NCI-H774 (cell line): ENCODE measurements around the gene MAGI3.
"Not testable (repeated sequence)": the region's sequence is repeated elsewhere in the genome, so short reads cannot be mapped to it uniquely, and the experiment has no call there.

ENCODE experiments used
- DNase-seq: peaks from one replicate; lab custom pipeline; 2025; lab: John Stamatoyannopoulos, UW

Gene MAGI3

DNA sequence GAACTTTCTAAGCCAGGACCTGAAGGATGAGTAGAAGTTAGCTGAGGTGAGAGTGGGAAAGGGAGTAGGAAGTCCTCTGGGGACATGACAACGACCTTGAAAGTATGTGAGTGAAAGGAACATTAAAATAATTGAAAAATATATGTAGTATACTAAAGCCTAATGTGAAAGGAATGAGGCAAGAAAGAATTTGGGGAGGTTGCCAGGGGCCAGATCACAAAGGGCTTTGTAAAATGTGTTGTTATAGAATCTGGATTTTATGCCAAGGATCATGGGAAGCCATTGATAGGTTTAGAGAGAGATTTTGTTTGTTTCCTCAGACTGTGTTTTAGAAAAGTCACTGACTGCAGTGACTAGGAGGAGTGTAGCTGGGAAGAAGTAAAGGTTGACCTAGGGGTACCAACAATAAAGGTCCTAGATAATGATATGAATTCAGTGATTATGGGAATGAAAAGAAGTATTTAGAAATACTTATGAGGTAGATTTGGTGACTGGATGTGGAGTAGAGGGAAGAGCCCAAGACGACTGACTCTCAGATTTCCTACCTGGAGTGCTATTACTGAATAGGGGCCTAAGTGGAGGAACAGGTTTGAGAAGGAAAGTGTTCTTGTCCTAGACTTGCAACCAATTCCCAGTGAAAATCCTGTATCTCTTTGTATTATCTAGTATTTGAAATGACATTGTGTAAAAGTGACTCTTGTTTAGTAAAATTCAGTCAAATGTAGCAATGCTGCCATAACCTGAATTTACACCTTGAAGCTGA lies 189.1 kb downstream of the MAGI3 start:
- no peak for DNase-seq

DNA sequence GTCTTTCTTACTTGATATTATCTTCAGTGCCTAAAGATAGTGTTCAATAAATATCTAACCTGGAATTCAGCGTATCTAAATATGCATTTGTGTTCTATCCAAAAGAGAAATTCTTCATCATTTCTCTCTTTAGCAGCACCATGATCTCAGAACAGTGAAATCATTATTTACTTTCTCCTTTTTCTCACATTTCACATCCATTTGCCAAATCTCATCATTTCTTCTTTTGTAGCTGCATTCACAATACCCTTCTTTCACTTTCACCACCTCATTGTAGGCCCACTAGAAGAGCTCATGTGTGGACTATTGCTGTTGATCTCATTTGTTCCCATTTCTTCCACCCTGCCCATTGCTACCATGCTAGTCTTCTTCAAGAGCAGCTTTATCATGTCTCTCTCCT lies 191.0 kb downstream of the MAGI3 start:
- no peak for DNase-seq

DNA sequence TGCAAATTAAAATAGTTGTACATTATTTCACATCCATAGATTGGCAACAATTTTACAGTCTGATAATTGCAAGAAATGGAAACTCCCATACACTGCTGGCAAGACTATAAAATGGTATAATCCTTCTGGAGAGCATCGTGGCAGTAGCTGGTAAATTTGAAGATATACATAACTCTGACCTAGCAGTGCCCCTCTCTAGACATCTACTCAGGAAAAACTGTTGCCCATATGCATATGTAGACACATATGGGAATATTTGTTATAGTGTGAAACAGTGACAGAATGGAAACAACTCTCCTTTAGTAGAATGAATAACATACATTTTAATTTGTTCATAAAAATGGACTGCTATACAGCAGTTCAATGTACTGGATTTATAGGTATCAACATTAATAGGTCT lies 191.8 kb downstream of the MAGI3 start:
- no peak for DNase-seq

DNA sequence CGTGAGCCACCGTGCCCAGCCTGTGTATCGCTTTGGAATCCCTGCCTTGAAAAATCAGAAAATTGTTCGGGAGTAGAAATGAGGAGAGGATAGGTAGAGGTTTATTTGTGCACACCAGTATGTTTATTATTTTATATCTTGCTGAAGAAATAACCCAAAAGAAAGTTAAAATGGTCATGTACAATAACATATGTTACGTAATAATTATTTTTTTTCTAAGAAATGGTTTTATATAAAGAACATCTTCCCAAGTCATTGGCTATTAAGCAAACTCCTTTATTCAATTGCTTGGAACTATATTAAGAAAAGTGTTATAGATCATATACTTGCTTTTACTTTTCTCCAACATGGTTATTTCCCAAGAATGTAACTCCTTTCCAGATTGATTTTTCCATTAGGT lies 197.2 kb downstream of the MAGI3 start:
- DNase-seq = no peak

DNA sequence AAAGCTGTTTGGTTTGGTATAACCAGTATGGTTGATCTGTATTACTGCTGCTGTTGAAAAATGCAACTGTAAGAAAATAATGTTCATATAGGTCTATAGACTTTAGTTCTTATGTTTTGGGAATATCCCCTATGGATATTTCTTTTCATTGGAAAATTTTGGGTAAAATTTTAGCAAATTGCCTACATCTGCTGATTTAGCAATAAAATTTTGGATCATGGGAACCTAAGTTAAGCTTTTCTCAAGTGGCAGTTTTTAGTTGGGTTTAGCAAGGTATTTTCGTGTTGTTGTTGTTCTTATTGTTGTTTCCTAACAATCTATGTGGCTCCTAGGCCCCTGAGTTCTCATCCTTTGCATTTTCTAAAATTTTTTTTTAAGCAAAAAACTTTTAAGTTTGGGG lies 201.9 kb downstream of the MAGI3 start:
- no peak for DNase-seq

DNA sequence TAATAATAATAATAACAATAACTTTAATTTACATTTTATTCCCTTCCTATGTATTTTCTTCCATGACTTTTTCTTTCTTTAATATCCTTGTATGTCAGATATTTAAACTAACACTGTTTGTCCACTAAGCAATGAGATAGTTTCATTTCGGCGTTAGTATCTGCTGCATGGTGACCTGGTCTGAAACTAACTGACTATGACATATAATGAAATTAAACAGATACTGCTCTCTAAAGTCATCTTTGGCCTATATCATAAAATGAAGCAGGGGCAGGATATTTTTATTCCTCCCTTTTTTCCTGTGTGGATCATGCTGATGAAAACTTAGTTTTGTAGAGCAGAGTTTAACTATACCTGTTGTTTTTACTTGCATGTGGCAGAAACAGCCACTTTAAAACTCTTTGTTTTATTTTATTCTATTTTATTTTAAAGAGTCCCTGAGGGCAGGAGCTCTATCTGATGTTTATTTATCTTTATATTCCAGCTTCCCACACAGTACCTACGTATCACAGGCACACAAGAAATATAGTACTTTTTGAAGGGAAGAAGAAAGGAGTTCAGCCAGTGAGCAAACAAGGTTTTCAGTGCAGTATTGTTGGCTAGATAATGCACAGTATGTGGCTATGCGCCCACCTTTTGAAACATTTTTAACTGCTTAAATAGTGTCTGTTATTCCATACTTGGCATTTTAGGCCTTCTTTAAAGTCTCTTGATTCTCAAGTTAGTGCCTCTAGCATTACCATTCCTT lies 203.4 kb downstream of the MAGI3 start:
- no peak for DNase-seq

DNA sequence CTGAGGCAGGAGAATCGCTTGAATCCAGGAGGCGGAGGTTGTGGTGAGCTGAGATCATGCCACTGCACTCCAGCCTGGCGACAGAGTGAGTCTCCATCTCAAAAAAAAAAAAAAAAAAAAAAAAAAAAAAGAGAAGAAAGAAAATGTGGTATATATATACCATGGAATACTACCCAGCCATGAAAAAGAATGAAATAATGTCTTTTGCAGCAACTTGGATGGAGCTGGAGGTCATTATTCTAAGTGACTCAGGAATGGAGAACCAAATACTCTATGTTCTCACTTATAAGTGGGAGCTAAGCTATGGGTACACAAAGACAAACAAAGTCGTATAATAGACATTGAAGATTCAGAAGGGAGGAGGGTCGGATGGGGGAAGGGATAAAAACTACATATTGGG lies 214.2 kb downstream of the MAGI3 start:
- not testable (repeated sequence) for DNase-seq

DNA sequence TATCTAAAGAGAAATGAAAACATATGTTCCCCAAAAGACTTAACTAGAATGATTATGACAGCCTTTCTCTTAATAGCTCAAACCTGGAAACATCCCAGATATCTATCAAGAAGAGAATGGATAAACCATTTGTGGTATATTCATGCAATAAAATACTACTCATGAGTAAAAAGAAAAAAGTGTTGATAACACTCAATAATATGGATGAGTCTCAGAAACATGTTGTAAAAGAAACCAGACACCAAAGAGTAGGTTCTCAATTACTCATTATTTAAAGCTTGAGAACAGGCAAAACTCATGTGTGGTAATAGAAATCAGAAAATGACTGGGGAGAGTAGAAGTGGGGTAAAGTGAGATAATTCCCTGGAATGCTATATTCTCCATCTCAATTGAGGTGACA lies 214.8 kb downstream of the MAGI3 start:
- no peak for DNase-seq

DNA sequence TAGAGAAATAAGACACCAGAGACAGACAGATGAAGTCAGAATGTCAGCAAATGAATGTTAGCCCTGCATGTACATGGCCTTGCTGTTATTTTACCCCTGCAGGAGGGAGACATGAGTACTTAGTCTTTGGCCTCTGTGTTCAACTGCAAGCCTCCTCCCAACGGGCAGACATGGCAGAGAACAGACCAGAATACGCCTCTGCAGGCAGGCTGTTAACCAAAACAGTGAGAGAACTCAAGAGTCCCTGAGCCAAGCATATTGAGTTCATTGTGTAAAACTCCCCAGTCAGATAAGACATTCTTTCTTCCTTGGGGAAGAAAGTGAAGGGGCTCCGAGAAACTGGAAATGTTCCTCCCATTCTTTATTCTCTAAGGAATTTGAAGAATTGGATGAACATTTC lies 218.1 kb downstream of the MAGI3 start:
- no peak for DNase-seq

DNA sequence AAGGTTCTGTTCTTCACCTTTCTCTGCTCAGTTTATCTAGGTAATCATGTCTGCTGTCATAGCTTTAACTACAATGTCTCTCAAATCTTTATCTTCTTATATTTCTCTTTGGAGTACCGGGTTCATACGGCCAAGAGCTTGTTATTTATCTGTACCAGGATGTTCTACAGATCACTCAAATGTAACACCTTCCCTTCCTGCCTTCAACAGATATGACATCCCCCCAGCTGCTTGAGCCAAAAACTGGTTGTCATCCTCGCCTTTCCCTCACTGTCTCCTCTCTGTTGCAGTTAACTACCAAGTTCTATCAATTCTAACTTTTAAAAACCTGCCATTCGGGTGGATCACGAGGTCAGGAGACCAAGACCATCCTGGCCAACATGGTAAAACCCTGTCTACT lies 220.1 kb downstream of the MAGI3 start:
- no peak for DNase-seq

DNA sequence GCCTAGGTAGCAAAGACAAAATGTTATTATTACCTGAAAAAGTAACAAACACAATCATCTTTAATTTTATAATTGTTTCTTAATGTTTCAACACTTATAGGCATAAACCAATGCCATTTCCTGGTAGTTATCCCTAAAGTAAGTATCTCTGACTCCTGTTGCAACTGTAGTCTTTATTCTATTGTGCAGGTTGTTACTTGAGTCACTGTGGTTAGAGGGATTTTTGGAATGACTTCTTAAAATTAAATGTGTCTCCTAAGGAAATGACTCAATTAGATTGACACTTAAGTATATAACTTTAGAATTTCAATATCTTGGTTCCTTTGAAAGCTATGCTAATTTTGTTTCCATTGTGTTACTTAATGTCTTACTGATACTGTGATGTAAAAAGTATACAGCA lies 225.1 kb downstream of the MAGI3 start:
- no peak for DNase-seq

DNA sequence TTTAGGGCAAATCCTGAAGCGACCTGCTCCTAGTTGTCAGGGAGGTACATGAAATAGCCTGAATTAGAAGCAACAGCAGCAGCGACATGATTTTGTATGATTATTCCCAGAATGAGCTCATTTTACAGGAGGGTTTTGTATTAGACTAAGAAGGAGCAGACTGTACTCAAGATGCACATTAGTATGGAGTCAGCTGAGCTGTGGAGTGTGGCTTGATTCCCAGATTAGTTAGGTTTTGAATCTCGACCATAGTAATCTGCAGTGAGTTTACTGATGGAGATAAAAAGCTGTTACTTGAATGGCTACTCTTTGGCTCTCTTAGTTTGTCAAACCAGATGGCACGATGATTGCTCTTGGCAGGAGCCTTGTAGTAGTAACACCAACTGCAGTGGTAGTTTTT lies 225.8 kb downstream of the MAGI3 start:
- DNase-seq = no peak

DNA sequence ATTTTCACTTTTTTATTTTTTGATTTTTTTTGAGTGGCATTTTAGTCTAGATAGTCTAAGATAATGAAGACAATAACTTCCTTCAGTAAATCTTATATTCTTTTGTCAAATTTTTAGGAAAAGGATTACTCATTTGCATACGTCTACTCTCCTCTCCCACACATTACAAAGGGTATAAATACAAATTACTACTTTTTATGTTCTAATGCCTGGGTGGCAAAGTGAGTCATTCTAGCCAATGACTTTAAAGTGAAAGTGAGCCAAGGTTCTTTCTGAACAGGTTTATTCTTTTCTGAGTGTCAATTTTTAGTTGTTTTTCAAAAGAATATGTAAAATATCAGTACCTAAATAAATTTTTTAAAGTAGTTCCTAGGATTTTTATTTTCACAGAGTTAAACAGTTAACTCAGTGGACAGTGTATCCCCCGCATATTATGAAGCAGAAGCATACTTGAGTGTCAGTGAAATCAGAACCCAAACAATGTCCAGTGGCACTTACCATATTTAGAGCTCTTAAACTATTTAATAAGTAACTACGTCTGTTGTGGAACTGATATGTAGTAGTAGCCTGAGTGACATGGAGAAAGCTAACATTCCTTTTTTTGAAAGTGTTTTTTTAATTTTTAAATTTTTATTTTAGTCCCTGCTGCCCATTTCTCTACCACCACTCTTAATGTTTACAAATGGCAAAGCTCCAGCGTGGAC lies 227.3 kb downstream of the MAGI3 start:
- no peak for DNase-seq

DNA sequence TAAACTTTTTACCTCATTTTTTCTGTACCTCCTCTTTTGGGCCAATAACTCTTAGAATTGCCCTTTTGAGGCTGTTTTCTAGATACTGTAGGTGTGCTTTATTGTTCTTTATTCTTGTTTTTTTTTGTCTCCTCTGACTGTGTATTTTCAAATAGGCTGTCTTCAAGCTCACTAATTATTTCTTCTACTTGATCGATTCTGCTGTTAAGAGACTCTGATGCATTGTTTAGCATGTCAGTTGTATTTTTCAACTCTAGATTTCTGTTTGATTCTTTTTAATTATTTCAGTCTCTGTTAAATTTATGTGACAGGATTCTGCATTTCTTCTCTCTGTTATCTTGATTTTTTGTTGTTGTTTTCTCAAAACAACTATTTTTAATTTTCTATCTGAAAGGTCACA lies 238.7 kb downstream of the MAGI3 start:
- no peak for DNase-seq

DNA sequence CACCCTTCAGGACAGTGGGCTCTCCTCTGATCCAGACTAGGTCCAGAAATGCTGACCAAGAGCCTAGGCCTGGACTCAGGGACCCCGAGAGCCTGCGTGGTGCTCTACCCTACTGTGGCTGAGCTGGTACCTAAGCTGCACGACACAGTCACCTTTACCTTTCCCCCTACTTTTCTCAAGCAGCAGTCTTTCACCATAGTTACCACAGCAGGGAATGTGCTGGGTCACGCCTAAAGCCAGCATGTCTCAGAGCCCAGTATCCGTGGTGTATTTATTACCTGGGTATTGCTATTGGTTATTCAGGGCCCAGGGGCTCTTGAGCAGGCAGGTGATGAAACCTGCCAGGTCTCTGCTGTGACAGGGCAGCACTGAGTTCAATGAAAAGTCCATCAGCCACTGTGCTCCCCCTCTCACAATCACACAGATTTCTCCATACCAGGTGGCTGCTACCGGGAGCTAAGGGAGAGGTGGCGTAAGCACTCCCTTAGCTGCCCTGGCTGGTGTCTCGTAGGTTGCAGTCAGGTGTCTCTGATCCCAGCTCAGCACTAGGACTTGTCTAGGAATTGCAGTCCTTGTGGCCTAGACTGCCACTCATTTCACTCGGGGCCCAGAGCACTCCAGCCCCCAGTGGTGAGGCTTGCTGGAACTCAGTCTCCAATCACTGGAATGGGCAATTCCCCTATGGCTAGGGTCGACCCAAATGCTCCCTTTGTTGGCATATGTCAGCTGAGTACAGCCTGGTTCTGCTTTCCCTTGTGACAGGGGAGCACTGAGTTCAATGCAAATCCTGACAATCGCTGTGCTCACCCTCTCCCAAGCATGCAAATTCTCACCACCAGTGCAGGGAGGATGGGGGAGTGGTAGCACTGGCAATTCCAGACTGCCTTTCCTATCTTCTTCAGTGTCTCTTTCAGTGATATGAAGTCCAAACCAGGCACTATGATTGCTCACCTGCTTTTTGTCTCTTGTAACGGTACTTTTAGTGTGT lies 240.3 kb downstream of the MAGI3 start:
- DNase-seq = no peak

DNA sequence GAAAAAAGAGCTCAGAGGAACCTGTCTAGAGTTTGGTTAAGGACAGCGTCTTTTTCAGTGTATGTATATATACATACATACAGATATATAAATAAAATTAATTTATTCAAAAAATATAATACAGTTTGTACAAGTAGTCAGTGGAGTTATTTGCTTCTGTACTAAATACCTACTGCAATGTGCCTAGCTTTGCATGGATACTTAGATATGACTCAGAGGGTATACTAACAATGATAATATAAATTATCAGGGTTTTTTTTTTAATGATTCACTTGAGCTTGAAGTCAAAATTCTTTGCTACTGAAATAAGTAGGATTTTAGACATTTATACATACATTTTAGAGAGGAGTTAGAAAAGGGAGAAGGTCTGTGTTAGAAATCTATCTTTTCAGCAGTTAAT lies 251.1 kb downstream of the MAGI3 start:
- DNase-seq = no peak

DNA sequence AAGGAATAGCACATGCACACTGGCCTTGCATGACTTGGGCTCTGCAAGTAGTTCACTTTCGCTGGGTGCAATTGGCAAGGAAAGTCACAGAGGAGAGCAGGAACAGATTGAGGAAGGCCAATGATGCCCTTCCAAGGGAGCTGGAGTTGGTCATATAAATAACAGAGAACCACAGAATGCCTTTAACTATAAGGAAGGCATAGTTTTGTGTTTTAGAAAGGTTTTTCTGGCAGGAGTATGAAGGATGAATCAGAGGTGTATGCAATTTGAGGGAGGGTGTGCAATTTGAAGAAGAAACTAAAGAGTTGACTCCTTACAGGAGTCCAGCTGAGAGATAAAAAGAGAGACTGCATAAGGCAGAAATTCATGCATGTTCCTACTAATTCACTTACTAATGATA lies 256.8 kb downstream of the MAGI3 start:
- no peak for DNase-seq

DNA sequence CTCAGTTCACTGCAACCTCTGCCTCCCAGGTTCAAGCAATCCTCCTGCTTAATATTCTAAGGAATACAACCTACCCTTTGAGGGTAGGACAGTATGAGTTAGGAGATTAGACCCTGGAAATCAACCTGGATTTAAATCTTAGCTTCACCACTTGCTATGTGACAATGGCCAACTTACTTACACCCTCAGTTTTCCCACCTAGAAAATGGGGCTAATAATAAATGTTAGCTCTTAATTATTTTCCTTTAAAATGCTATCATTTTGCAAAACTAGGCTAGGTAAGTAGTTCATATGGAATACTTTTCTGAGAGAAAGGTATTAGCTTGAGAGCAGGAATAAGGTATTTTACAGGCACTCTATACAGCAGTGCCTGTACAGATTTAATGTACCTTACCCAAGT lies 258.2 kb downstream of the MAGI3 start:
- DNase-seq = no peak

DNA sequence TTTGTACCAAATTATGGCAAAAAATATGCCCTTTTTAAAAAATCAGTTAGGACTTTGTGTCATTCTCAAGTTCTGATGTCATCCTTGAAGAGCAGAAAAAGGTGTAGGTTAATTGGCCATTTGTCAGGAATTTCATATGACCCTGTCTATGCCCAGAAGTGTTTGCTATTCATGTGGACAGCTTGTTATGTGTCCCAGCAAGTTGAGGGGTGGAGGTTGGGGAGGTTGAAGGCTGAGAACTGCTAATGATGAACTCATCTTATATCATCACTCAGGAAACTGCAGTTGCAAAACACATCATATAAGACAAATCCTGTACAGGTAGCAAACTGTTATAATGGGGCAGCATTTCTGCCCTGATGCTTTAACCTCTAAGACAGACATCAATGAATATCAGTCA lies 262.5 kb downstream of the MAGI3 start:
- no peak for DNase-seq

DNA sequence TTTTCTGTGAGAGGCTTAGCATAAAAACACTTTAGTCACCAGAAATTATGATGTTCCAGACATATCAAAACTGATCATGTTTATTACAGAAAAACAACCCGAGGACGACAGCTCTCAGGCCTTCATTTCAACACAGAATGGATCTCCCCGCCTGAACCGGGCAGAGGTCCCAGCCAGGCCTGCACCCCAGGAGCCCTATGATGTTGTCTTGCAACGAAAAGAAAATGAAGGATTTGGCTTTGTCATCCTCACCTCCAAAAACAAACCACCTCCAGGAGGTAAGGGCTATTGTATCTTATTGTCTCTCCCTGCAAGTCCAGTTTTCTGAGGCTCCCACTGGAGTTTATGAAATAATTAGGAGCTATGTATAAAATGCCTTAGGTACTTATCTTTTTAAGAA lies 263.4 kb downstream of the MAGI3 start:
- no peak for DNase-seq

DNA sequence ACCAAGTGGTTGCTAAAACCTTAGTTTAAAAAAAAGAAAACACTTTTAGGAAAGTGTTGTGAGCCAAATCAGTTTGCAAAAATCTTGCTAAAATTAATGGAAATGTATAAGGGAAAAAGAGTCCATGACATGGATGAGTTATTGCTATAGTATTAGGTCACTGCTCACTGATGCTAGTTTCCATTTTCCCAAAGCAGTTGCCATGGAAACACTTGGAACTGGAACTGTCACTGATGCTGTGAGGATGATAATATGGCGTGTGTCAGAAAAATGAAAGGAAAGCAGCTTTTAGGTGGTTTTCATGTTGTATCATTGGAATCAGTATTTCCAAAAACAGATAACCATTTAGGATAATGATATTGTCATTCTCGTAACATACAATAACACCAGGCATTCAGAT lies 264.6 kb downstream of the MAGI3 start:
- DNase-seq = no peak

DNA sequence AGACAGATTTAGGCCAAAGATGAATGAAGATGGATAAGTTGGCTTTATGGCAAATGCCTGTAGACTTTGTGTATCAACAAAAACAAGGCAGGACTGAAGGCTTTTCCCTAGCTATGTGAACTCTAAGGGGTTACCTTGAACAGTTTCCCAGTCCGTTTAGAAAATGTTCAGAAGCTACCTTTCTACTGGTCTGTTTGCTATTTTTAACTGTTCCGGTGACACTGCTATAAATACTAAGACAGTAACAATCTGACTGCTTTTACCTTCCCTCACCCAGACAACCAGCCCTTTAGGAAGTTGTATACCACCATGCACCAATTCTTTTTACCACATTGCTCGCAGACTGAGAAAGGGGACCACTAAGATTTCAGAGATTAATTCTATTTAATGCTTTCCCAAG lies 266.8 kb downstream of the MAGI3 start:
- DNase-seq = no peak
